ENCODE measurements around the gene STK26. TPM values are rescaled to one million over a fixed set of nuclear protein-coding genes. Genes with fewer than 3 reads are reported as not detected.

STK26 gene
- total RNA-seq, 1 experiment from 2014 or later = 30.5 TPM

DNA sequence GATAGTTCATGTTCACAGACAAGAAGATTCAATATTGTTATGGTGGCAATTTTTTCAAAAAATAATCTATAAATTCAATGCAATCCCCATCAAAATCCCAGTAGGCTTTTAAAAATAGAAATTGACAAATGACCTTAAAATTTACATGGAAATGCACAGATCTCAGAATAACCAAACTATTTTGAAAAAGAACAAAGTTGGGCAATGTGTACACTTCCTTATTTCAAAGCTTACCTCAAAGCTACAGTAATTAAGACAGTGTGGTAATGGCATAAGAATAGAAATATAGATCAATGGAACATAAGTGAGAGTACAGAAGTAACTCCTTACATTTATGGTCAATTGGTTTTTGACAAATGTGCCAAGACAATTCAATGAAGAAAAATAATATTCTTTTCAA, 65.8 kb downstream of the STK26 start:
- Histone ChIP-seq H3K27ac (ENCODE audit: low read depth, low read length) (no peak overlapping the region), H2AFZ (ENCODE audit: low read depth, low read length, poor library complexity, severe bottlenecking) (no peak overlapping the region), H3K79me2 (ENCODE audit: insufficient read depth, low read length) (no peaks in the 10 kb centered on the region), H3K9ac (ENCODE audit: low read length) (no peak overlapping the region), H3K4me3 (replicated peaks in 1 of 2; ENCODE audit: low read depth in 1 of 2, low read length in 2 of 2) (no peak overlapping the region), H4K20me1 (ENCODE audit: insufficient read depth) (no peaks in the 10 kb centered on the region), H3K36me3 (ENCODE audit: control insufficient read depth in 1 of 2, insufficient read depth in 2 of 2, low read length in 2 of 2) (no peaks in the 10 kb centered on the region), H3K4me1 (ENCODE audit: control insufficient read depth in 1 of 2, insufficient read depth in 2 of 2, low read length in 2 of 2) (no peaks in the 10 kb centered on the region), H3K9me2 (ENCODE audit: insufficient read depth) (no peaks in the 10 kb centered on the region), H3K9me3 (ENCODE audit: control insufficient read depth in 1 of 2, insufficient read depth in 1 of 2, low read depth in 1 of 2, low read length in 2 of 2) (no peaks in the 10 kb centered on the region), H3K27me3 (ENCODE audit: insufficient read depth, low read length) (no peaks in the 10 kb centered on the region), H3K4me2 (ENCODE audit: low read length) (no peak overlapping the region)
- no peak for DNase-seq (ENCODE audit: low read depth, low spot score)
- intact Hi-C loops (cut with micrococcal nuclease) = no loop called here
- TF ChIP-seq, protein P1, sequence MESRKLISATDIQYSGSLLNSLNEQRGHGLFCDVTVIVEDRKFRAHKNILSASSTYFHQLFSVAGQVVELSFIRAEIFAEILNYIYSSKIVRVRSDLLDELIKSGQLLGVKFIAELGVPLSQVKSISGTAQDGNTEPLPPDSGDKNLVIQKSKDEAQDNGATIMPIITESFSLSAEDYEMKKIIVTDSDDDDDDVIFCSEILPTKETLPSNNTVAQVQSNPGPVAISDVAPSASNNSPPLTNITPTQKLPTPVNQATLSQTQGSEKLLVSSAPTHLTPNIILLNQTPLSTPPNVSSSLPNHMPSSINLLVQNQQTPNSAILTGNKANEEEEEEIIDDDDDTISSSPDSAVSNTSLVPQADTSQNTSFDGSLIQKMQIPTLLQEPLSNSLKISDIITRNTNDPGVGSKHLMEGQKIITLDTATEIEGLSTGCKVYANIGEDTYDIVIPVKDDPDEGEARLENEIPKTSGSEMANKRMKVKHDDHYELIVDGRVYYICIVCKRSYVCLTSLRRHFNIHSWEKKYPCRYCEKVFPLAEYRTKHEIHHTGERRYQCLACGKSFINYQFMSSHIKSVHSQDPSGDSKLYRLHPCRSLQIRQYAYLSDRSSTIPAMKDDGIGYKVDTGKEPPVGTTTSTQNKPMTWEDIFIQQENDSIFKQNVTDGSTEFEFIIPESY (IDR thresholded peaks at IDR 0.05; ENCODE audit: extremely low read depth, insufficient replicate concordance, low read length) = no peak
- TF ChIP-seq CBX3 (IDR thresholded peaks at IDR 0.05; ENCODE audit: low read depth) = no peak
- RAD21 ChIA-PET (ENCODE audit: low non-redundant PET in 1 of 2, low total read pairs in 2 of 2, uncharacterized antibody in 2 of 2, unreplicated experiment in 2 of 2) = no interaction called here
- CTCF ChIA-PET = no interaction called here
- no TSS peak for BruUV-seq (replicated peaks)
- POLR2A ChIA-PET = no interaction called here
- ATAC-seq = no peak

DNA sequence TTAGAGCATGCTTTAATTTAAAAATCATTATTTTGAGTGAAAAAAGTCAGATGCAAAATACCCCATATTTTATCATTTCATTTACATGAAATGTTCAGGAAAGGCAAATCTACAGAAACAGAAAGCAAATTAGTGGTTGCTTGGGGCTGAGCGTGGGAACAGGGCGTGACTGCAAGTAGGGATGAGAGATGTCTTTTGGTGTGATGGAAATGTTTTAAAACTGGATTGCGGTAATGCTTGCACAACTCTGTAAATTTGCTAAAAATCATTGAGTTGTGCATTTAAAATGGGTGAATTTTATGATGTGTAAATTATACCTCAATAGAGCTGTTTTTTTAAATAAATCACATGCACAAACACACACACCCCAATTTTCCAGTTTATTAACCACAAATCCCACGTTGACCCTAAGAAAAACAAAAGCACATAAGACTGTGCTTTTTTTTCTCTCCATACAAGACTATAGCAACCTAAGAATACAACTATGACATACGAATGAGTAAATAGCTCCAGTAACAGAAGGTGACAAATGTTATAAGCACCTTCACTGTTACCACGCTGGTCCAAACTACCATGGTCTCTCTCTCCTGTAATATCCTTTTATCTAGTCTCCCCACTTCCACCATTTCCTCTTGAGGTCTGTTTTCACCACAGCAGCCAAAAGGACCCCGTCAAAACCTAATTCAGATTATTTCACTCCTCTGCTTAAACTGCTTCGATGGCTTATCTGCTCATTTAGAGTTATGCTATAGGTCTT, 67.5 kb downstream of the STK26 start:
- Histone ChIP-seq H3K9me3 (ENCODE audit: control insufficient read depth in 1 of 2, insufficient read depth in 1 of 2, low read depth in 1 of 2, low read length in 2 of 2) (no peaks in the 10 kb centered on the region), H3K27me3 (ENCODE audit: insufficient read depth, low read length) (no peaks in the 10 kb centered on the region), H3K4me3 (replicated peaks in 1 of 2; ENCODE audit: low read depth in 1 of 2, low read length in 2 of 2) (no peak overlapping the region), H3K79me2 (ENCODE audit: insufficient read depth, low read length) (no peaks in the 10 kb centered on the region), H3K4me1 (ENCODE audit: control insufficient read depth in 1 of 2, insufficient read depth in 2 of 2, low read length in 2 of 2) (no peaks in the 10 kb centered on the region), H2AFZ (ENCODE audit: low read depth, low read length, poor library complexity, severe bottlenecking) (no peak overlapping the region), H3K9me2 (ENCODE audit: insufficient read depth) (no peaks in the 10 kb centered on the region), H3K9ac (ENCODE audit: low read length) (no peak overlapping the region), H3K4me2 (ENCODE audit: low read length) (no peak overlapping the region), H3K27ac (ENCODE audit: low read depth, low read length) (no peak overlapping the region), H3K36me3 (ENCODE audit: control insufficient read depth in 1 of 2, insufficient read depth in 2 of 2, low read length in 2 of 2) (no peaks in the 10 kb centered on the region), H4K20me1 (ENCODE audit: insufficient read depth) (no peaks in the 10 kb centered on the region)
- POLR2A ChIA-PET = no interaction called here
- RAD21 ChIA-PET (ENCODE audit: low non-redundant PET in 1 of 2, low total read pairs in 2 of 2, uncharacterized antibody in 2 of 2, unreplicated experiment in 2 of 2) = no interaction called here
- ATAC-seq (no peak), DNase-seq (ENCODE audit: low read depth, low spot score) (no peak)
- no TSS peak for BruUV-seq (replicated peaks)
- TF ChIP-seq, protein P2, sequence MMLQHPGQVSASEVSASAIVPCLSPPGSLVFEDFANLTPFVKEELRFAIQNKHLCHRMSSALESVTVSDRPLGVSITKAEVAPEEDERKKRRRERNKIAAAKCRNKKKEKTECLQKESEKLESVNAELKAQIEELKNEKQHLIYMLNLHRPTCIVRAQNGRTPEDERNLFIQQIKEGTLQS (IDR thresholded peaks at IDR 0.05) = no peak
- TF ChIP-seq, protein P1 (IDR thresholded peaks at IDR 0.05; ENCODE audit: extremely low read depth, insufficient replicate concordance, low read length) = no peak
- TF ChIP-seq, protein P3, sequence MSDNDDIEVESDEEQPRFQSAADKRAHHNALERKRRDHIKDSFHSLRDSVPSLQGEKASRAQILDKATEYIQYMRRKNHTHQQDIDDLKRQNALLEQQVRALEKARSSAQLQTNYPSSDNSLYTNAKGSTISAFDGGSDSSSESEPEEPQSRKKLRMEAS (IDR thresholded peaks at IDR 0.05) = no peak
- no peak for TF ChIP-seq POLR2AphosphoS5 (IDR thresholded peaks at IDR 0.05; ENCODE audit: low read depth, low read length)
- CTCF ChIA-PET = no interaction called here
- intact Hi-C loops (cut with micrococcal nuclease) = loop anchor here (5.0 kb wide), 1 partner anchor 522 kb away; no protein-coding TSS in a partner anchor

Data from HCT116 (cell line).